AG04450 (cell line): ENCODE results near the gene TBC1D7. TPM values are rescaled to one million over a fixed set of nuclear protein-coding genes. Genes with fewer than 3 reads are reported as not detected.

Experiments
- CTCF ChIA-PET: fragments of 300-600, 350-600 bp; formaldehyde crosslinking; extraction: SDS; loops from one replicate; lab custom pipeline; 2022; ENCODE audit warnings: antibody characterized with exemption, inconsistent platforms; lab: Charles Lee
- POLR2A ChIA-PET: fragments of 350-600 bp; formaldehyde crosslinking; extraction: SDS; loops from one replicate; lab custom pipeline; 2021; ENCODE audit warnings: antibody characterized with exemption, inconsistent platforms; lab: Yijun Ruan, JAX
- DNase-seq: peaks from one replicate; pipeline ENCODE4 v3.0.0-alpha.2; 2011; ENCODE audit warnings: low read depth, low spot score
- H3K27ac ChIP-seq: one replicate; pipeline ENCODE4 v1.5.1; 2012; ENCODE audit warnings: low read depth, low read length, control low read depth
- H3K27me3 ChIP-seq: one replicate; pipeline ENCODE4 v1.6.0; 2012; ENCODE audit warnings: low read length; ENCODE audit not compliant: control insufficient read depth, insufficient read depth
- H3K4me3 ChIP-seq: 2 replicates; pipeline ENCODE4 v1.5.1; 2011; ENCODE audit warnings: mild to moderate bottlenecking, low read depth, low read length, control low read depth
- H3K9me3 ChIP-seq: 2 replicates; pipeline ENCODE4 v1.5.1; 2012; ENCODE audit warnings: low read length; ENCODE audit not compliant: control insufficient read depth, insufficient read depth
- polyA plus RNA-seq: library from polyadenylated mRNA; depleted of rRNA; stranded (reverse); fragments of >200 nt; gene quantifications from 2 replicates; pipeline ENCODE4 v1.2.3, GENCODE V29; 2011
- TF ChIP-seq, protein P1 (sequence below): IDR thresholded peaks from 2 replicates; pipeline ENCODE4 v1.5.1; 2011; ENCODE audit warnings: low read depth, low read length, control low read depth, inconsistent platforms

TBC1D7 gene
- polyA plus RNA-seq, 1 experiment: 37.6 TPM

DNA sequence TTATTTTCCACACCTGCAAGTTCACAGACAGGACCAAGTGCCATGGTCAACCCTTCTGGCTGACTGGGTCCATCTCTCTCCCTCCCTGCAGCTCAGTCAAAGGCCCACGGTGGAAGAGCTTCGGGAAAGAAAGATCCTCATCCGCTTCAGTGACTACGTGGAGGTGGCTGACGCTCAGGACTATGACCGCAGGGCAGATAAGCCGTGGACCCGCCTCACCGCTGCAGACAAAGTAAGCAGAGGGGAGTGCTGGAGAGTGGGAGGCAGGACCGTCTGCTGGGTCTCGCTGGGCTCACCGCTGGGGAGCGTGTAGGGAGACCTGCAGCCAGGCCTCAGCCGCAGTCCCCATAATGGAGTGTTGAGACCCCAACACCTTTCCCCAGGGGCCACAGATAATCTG, 45.0 kb downstream of the TBC1D7 start:
- ChIA-PET CTCF (no interaction called here), POLR2A (no interaction called here)
- H3K4me3 ChIP-seq: no peak overlapping the region
- peaks cover 15% of the 10 kb centered on the region for H3K9me3 ChIP-seq
- peaks cover 2% of the 10 kb centered on the region for H3K27me3 ChIP-seq
- no peak for DNase-seq
- H3K27ac ChIP-seq: no peak overlapping the region
- TF ChIP-seq, protein P1, sequence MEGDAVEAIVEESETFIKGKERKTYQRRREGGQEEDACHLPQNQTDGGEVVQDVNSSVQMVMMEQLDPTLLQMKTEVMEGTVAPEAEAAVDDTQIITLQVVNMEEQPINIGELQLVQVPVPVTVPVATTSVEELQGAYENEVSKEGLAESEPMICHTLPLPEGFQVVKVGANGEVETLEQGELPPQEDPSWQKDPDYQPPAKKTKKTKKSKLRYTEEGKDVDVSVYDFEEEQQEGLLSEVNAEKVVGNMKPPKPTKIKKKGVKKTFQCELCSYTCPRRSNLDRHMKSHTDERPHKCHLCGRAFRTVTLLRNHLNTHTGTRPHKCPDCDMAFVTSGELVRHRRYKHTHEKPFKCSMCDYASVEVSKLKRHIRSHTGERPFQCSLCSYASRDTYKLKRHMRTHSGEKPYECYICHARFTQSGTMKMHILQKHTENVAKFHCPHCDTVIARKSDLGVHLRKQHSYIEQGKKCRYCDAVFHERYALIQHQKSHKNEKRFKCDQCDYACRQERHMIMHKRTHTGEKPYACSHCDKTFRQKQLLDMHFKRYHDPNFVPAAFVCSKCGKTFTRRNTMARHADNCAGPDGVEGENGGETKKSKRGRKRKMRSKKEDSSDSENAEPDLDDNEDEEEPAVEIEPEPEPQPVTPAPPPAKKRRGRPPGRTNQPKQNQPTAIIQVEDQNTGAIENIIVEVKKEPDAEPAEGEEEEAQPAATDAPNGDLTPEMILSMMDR: no peak

DNA sequence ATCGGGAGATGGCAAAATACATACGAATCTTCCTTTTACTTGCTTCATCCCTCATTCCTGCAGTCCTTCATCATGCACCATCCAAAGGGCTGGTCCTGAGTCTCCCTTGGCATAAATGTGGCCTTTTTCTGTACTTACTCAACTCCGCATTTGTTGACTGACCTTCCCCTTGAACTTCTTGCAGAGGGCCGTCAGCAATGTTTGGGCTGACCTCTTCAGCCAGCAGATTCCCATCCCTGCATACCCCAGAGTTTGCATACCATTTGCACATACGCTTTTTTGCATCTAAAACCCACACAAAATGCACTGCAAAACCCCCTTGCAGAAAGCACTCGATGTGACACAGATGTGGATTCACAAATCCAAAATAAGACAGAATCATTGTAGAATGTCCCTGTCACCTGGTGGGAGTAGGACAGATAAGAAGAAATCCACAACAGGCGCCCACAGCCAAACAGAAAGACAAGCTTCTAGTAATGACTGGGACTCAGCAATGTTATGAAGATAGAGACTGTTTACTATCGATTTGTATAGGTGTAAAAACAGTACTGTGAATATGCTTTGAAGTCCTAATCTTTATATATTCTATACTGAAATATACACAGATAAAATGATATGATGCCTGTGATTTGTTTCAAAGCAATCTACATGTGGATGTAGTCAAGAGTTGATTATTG, 45.8 kb downstream of the TBC1D7 start:
- DNase-seq: no peak
- Histone ChIP-seq H3K9me3 (peaks cover 9% of the 10 kb centered on the region), H3K27me3 (peaks cover 2% of the 10 kb centered on the region), H3K4me3 (no peak overlapping the region), H3K27ac (no peak overlapping the region)
- CTCF ChIA-PET: no interaction called here
- POLR2A ChIA-PET: no interaction called here
- TF ChIP-seq, protein P1: no peak

- ChIA-PET CTCF (no interaction called here), POLR2A (no interaction called here)
- Histone ChIP-seq H3K27me3 (peaks cover 2% of the 10 kb centered on the region), H3K9me3 (peaks cover 1% of the 10 kb centered on the region), H3K27ac (no peak overlapping the region), H3K4me3 (no peak overlapping the region)
- no peak for DNase-seq
- TF ChIP-seq, protein P1: no peak
These were observed 46.7 kb downstream of the TBC1D7 start for GRCh38 chr6:13281686-13282085.

DNA sequence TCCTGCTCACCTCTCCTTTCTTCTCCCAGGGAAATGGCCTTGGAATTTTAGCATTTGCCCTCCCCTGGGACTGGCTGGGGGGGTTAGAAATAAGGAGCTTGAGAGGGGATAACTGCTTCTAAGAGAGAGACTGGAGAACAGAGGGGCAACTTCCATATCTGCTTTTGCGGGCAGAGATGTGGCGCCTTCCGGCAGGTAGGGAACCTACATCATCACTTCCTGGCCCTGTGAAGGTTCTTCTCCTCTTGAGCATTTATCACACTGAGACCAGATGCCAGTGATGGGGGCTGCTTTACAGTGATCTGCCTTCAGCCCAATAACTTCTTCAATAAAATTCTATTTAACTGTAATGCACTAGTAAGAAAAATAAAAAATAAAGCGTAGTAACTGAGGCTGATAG, 48.1 kb downstream of the TBC1D7 start:
- no peak for DNase-seq
- TF ChIP-seq, protein P1: no peak
- H3K27ac ChIP-seq: no peak overlapping the region
- peaks cover 2% of the 10 kb centered on the region for H3K27me3 ChIP-seq
- H3K9me3 ChIP-seq: no peaks in the 10 kb centered on the region; the same call in 1 of the 2 replicates
- H3K4me3 ChIP-seq: no peak overlapping the region
- POLR2A ChIA-PET: no interaction called here
- CTCF ChIA-PET: no interaction called here

- no peak for DNase-seq
- H3K9me3 ChIP-seq: no peaks in the 10 kb centered on the region; the same call in 1 of the 2 replicates
- TF ChIP-seq, protein P1: no peak
- CTCF ChIA-PET: no interaction called here
- H3K27ac ChIP-seq: no peak overlapping the region
- H3K27me3 ChIP-seq: peaks cover 2% of the 10 kb centered on the region
- POLR2A ChIA-PET: no interaction called here
- no peak overlapping the region for H3K4me3 ChIP-seq
These were observed 49.3 kb downstream of the TBC1D7 start for GRCh38 chr6:13278991-13279390.
